Neutrophil (primary cell): ENCODE data around the gene PEX5L.
"Not testable (repeated sequence)": the region's sequence is repeated elsewhere in the genome, so short reads cannot be mapped to it uniquely, and the experiment has no call there.

ENCODE experiments used
- H3K27ac ChIP-seq: fragments of 200-600 bp; sonication (generic); 2 replicates; pipeline ENCODE4 v1.5.1; 2016; ENCODE audit warnings: mild to moderate bottlenecking, moderate library complexity
- H3K27me3 ChIP-seq: fragments of 200-600 bp; sonication (generic); 2 replicates; pipeline ENCODE4 v1.6.0; 2016; ENCODE audit warnings: mild to moderate bottlenecking
- H3K36me3 ChIP-seq: fragments of 200-600 bp; sonication (generic); 2 replicates; pipeline ENCODE4 v1.5.1; 2017
- H3K4me1 ChIP-seq, 2 experiments: fragments of 200-600 bp in 1 of 2; sonication (generic) in 1 of 2; 1 replicate in 1 of 2; 2 replicates in 1 of 2; pipeline versions ENCODE4 v1.5.1 to v1.6.1; 2013 to 2016; ENCODE audit warnings: low read depth in 1 of 2, low read length in 1 of 2, mild to moderate bottlenecking in 1 of 2, moderate library complexity in 1 of 2; ENCODE audit not compliant: control insufficient read depth in 1 of 2, insufficient read depth in 1 of 2
- H3K4me3 ChIP-seq, 2 experiments: fragments of 200-600 bp in 1 of 2; sonication (generic) in 1 of 2; 1 replicate in 1 of 2; 2 replicates in 1 of 2; pipeline ENCODE4 v1.5.1; 2013 to 2016; ENCODE audit warnings: low read depth in 1 of 2, low read length in 1 of 2, mild to moderate bottlenecking in 1 of 2, moderate library complexity in 1 of 2
- H3K9me3 ChIP-seq: fragments of 200-600 bp; sonication (generic); 2 replicates; pipeline ENCODE4 v1.5.1; 2016
- CTCF ChIP-seq: fragments of 200-600 bp; sonication (generic); IDR thresholded peaks from 2 replicates; pipeline ENCODE4 v1.5.1; 2016; ENCODE audit warnings: antibody characterized with exemption

The PEX5L gene

GRCh38 chr3:180059356-180059755 is 22.6 kb upstream of the PEX5L start:
- Histone ChIP-seq H3K9me3 (no peaks in the 10 kb centered on the region), H3K27me3 (no peaks in the 10 kb centered on the region), H3K27ac (no peak overlapping the region), H3K4me3 (no peak overlapping the region), H3K4me1 (no peaks in the 10 kb centered on the region), H3K36me3 (no peaks in the 10 kb centered on the region)
- TF ChIP-seq CTCF = no peak

- H3K4me1 ChIP-seq = no peaks in the 10 kb centered on the region
- H3K27ac ChIP-seq = no peak overlapping the region
- TF ChIP-seq CTCF = no peak
- H3K9me3 ChIP-seq = no peaks in the 10 kb centered on the region
- no peak overlapping the region for H3K4me3 ChIP-seq
- no peaks in the 10 kb centered on the region for H3K36me3 ChIP-seq
- H3K27me3 ChIP-seq = no peaks in the 10 kb centered on the region
Observed at GRCh38 chr3:180058238-180058637, 21.5 kb upstream of the PEX5L start.

GRCh38 chr3:180055656-180056055 is 18.9 kb upstream of the PEX5L start:
- not testable (repeated sequence) for H3K27me3 ChIP-seq, H3K27ac ChIP-seq, H3K36me3 ChIP-seq, H3K9me3 ChIP-seq, H3K4me3 ChIP-seq, H3K4me1 ChIP-seq

- H3K9me3 ChIP-seq = no peaks in the 10 kb centered on the region
- no peak overlapping the region for H3K27ac ChIP-seq
- H3K36me3 ChIP-seq = no peaks in the 10 kb centered on the region
- no peaks in the 10 kb centered on the region for H3K27me3 ChIP-seq
- H3K4me3 ChIP-seq = no peak overlapping the region
- TF ChIP-seq CTCF = no peak
- no peaks in the 10 kb centered on the region for H3K4me1 ChIP-seq
Observed at GRCh38 chr3:180049391-180049790, 12.7 kb upstream of the PEX5L start.

- TF ChIP-seq CTCF = no peak
- no peaks in the 10 kb centered on the region for H3K4me1 ChIP-seq
- no peaks in the 10 kb centered on the region for H3K27me3 ChIP-seq
Observed at GRCh38 chr3:180048840-180049239, 12.1 kb upstream of the PEX5L start.

GRCh38 chr3:180048103-180048502 is 11.4 kb upstream of the PEX5L start:
- no peak overlapping the region for H3K4me3 ChIP-seq
- H3K27ac ChIP-seq = no peak overlapping the region
- no peak for TF ChIP-seq CTCF
- H3K4me1 ChIP-seq = no peaks in the 10 kb centered on the region
- H3K9me3 ChIP-seq = no peaks in the 10 kb centered on the region
- H3K27me3 ChIP-seq = no peaks in the 10 kb centered on the region
- no peaks in the 10 kb centered on the region for H3K36me3 ChIP-seq

More at GRCh38 chr3:180048840-180049239, 12.1 kb upstream of the PEX5L start:
- Histone ChIP-seq H3K36me3 (no peaks in the 10 kb centered on the region), H3K9me3 (no peaks in the 10 kb centered on the region), H3K27ac (no peak overlapping the region), H3K4me3 (no peak overlapping the region)
